ENCODE measurements around the gene PHACTR3. TPM values are rescaled to one million over a fixed set of nuclear protein-coding genes. Genes with fewer than 3 reads are reported as not detected.
"Not testable (repeated sequence)": the region's sequence is repeated elsewhere in the genome, so short reads cannot be mapped to it uniquely, and the experiment has no call there.

Gene PHACTR3
- total RNA-seq, 4 donors from 2014 or later: 5.4 to 15.9 (median 10.0) TPM

DNA sequence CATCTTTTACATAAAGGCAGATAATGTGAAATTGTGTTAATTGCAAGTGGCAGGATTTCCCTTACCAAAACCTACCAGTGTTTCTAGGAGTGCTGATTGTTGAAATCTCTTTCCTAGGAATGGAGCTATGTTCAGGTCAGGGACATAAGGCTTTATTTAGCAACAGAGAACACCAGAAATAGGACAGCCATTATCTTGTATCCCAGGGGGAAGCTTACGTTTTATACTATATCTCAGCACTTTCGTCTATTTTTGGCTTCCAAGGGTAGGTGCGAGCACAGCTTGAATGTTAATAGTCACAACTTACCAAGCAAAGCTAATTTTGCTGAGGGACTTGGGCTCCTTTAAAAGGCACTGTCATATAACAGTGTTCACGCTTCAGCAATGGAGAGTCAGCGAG, 235.1 kb downstream of the PHACTR3 start:
- no peak overlapping the region for H3K4me3 ChIP-seq
- TF ChIP-seq, protein P1, sequence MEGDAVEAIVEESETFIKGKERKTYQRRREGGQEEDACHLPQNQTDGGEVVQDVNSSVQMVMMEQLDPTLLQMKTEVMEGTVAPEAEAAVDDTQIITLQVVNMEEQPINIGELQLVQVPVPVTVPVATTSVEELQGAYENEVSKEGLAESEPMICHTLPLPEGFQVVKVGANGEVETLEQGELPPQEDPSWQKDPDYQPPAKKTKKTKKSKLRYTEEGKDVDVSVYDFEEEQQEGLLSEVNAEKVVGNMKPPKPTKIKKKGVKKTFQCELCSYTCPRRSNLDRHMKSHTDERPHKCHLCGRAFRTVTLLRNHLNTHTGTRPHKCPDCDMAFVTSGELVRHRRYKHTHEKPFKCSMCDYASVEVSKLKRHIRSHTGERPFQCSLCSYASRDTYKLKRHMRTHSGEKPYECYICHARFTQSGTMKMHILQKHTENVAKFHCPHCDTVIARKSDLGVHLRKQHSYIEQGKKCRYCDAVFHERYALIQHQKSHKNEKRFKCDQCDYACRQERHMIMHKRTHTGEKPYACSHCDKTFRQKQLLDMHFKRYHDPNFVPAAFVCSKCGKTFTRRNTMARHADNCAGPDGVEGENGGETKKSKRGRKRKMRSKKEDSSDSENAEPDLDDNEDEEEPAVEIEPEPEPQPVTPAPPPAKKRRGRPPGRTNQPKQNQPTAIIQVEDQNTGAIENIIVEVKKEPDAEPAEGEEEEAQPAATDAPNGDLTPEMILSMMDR (IDR thresholded peaks at IDR 0.05): no peak
- TF ChIP-seq EP300 (IDR thresholded peaks at IDR 0.05): no peak
- no peak for TF ChIP-seq POLR2A (IDR thresholded peaks at IDR 0.05)
- 80 to 81% methylated on average over 5 of the region's 5 CpGs for WGBS, 2 donors
- H3K9me3 ChIP-seq: no peaks in the 10 kb centered on the region
- no peak overlapping the region for H3K27ac ChIP-seq
- DNase-seq (ENCODE audit: low spot score in 2 of 2): no peak
- peaks cover 0 to 24% (median 14%) of the 10 kb centered on the region in 4 donors for H3K4me1 ChIP-seq
- no peaks in the 10 kb centered on the region for H3K27me3 ChIP-seq
- no peaks in the 10 kb centered on the region for H3K36me3 ChIP-seq

DNA sequence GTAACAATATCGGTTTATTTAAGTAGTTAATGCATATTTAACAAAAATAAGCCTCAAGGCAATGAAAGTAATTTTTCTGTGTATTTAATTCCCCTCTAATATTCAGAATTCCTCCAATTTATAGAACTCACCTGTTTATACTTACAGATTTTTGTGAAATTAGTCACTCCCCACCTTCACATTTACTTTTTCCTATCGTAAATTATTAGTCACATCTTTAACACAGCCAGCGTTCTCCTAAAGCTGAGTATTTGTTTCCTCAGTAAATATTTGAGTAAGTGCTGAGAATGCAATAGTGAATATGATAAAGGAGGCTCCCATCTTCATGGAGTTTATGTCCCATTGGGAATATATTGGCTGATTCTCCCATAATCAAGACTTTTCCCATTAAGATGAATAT, 241.1 kb downstream of the PHACTR3 start:
- H3K27me3 ChIP-seq: no peaks in the 10 kb centered on the region
- H3K4me1 ChIP-seq: no peaks in the 10 kb centered on the region
- WGBS, 2 donors: 90 to 94% methylated on average over 3 of the region's 3 CpGs
- TF ChIP-seq, protein P1 (IDR thresholded peaks at IDR 0.05): no peak
- TF ChIP-seq POLR2A (IDR thresholded peaks at IDR 0.05): no peak
- no peak for TF ChIP-seq EP300 (IDR thresholded peaks at IDR 0.05)
- no peak for DNase-seq (ENCODE audit: low spot score in 2 of 2)
- no peak overlapping the region for H3K4me3 ChIP-seq
- no peak overlapping the region for H3K27ac ChIP-seq
- no peaks in the 10 kb centered on the region for H3K36me3 ChIP-seq
- H3K9me3 ChIP-seq: no peaks in the 10 kb centered on the region

DNA sequence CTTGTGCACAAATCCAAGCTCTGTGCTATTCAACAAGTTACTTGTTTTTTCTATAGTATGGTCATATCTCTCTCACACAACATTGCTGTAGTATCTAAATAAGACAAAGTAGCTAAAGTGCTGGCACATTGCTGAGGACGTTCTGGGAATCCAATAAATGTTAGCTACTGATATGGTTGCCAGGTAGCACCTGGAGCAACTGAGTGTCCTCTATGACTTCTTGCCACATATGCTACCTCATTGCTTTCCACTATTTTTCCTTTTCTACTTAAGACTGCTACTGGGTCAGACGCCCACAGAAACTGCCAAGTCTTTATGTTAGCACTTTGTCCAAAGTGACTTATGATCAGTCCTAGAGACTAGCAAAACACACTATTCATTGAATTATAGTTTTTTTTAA, 243.8 kb downstream of the PHACTR3 start:
- no peak overlapping the region for H3K4me3 ChIP-seq
- 66 to 79% methylated on average over 2 of the region's 2 CpGs for WGBS, 2 donors
- no peak for DNase-seq (ENCODE audit: low spot score in 2 of 2)
- H3K9me3 ChIP-seq: no peaks in the 10 kb centered on the region
- no peaks in the 10 kb centered on the region for H3K27me3 ChIP-seq
- no peaks in the 10 kb centered on the region for H3K4me1 ChIP-seq
- TF ChIP-seq, protein P1 (IDR thresholded peaks at IDR 0.05): no peak
- TF ChIP-seq POLR2A (IDR thresholded peaks at IDR 0.05): no peak
- TF ChIP-seq EP300 (IDR thresholded peaks at IDR 0.05): no peak
- no peak overlapping the region for H3K27ac ChIP-seq
- H3K36me3 ChIP-seq: no peaks in the 10 kb centered on the region

DNA sequence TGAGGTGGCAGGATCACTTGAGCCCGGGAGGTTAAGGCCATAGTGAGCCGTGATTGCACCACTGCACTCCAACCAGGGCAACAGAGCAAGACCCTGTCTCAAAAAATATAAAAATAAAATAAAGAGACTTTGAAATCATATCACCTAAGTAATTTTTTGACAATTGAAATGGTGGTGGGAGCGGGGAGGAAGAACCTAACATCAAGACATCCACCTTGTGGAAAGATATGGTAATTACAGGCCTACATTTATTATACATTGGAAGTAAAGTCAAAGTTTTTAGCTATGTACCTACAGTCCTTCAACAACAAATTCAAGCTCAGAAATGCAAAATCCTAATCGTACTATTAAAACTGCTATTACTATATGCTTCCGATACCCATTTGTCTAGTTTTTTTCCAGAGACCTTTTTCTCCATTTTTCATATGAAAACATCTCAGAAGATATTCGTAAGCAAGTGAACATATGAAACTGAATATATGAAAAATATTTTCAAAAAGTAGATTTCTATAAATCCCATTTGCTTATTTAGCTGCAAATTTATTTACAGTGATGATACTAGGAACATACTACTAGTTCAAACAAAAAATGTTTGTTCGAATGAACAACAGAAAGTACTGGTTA, 245.8 kb downstream of the PHACTR3 start:
- H3K9me3 ChIP-seq: no peaks in the 10 kb centered on the region
- H3K4me3 ChIP-seq: no peak overlapping the region
- H3K4me1 ChIP-seq: no peaks in the 10 kb centered on the region
- DNase-seq (ENCODE audit: low spot score in 2 of 2): no peak
- TF ChIP-seq, protein P1 (IDR thresholded peaks at IDR 0.05): peak; percentile 52 to 69 (median 57)
- no peak for TF ChIP-seq POLR2A (IDR thresholded peaks at IDR 0.05)
- no peaks in the 10 kb centered on the region for H3K36me3 ChIP-seq
- H3K27me3 ChIP-seq: no peaks in the 10 kb centered on the region
- no peak overlapping the region for H3K27ac ChIP-seq
- 59 to 66% methylated on average over 7 of the region's 7 CpGs for WGBS, 2 donors

DNA sequence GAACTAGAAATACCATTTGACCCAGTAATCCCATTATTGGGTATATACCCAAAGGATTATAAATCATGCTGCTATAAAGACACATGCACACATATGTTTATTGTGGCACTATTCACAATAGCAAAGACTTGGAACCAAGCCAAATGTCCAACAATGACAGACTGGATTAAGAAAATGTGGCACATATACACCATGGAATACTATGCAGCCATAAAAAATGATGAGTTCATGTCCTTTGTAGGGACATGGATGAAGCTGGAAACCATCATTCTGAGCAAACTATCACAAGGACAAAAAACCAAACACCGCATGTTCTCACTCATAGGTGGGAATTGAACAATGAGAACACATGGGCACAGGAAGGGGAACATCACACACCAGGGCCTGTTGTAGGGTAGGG, 252.2 kb downstream of the PHACTR3 start:
- H3K36me3 ChIP-seq: peaks cover 0 to 22% (median 0%) of the 10 kb centered on the region in 3 donors
- 100% methylated on average over 1 of the region's 1 CpG for WGBS, 2 donors

DNA sequence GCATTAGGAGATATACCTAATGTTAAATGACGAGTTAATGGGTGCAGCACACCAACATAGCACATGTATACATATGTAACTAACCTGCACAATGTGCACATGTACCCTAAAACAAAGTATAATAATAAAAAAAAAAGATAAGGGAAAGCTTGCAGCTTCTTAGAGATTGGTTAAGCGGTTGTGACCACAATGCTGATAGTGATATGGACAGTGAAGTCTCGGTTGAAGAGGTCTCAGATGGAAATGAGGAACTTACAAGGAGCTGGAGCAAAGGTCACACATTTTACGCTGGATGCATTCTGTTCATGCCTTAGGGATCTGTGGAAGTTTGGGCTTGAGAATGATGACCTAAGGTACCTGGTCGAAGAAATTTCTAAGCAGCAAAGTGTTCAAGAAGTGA, 252.6 kb downstream of the PHACTR3 start:
- 84 to 95% methylated on average over 5 of the region's 5 CpGs for WGBS, 2 donors
- not testable (repeated sequence) for DNase-seq (ENCODE audit: low spot score in 2 of 2)

More for the DNA sequence above, 252.2 kb downstream of the PHACTR3 start:
- H3K9me3 ChIP-seq: peaks cover 0 to 10% (median 0%) of the 10 kb centered on the region in 4 donors
- not testable (repeated sequence) for H3K4me1 ChIP-seq; H3K4me3 ChIP-seq; DNase-seq (ENCODE audit: low spot score in 2 of 2); H3K27ac ChIP-seq; H3K27me3 ChIP-seq

More for the DNA sequence above, 252.6 kb downstream of the PHACTR3 start:
- Histone ChIP-seq H3K36me3 (peaks cover 0 to 22% (median 0%) of the 10 kb centered on the region in 3 donors), H3K9me3 (peaks cover 0 to 10% (median 0%) of the 10 kb centered on the region in 4 donors)
- not testable (repeated sequence) for H3K27ac ChIP-seq, H3K4me3 ChIP-seq, H3K4me1 ChIP-seq, H3K27me3 ChIP-seq

All from tibial nerve (tissue), 4 donors.